Endothelial cell of umbilical vein (primary cell): ENCODE measurements around the gene SLAIN2. TPM values are rescaled to one million over a fixed set of nuclear protein-coding genes. Genes with fewer than 3 reads are reported as not detected.

Experiments used
- BruUV-seq: library from RNA; stranded (reverse); fragments of 400-500 nt; replicated peaks from 2 replicates; lab custom pipeline; 2021; lab: Mats Ljungman, UMichigan
- CTCF ChIA-PET: fragments of 300-600, 350-600 bp; sonication (Branson Sonifier 250); formaldehyde crosslinking; loops from one replicate; lab custom pipeline; 2021; ENCODE audit warnings: antibody characterized with exemption, inconsistent platforms; lab: Charles Lee
- POLR2A ChIA-PET: fragments of 300-600, 350-600 bp; sonication (Branson Sonifier 250); formaldehyde crosslinking; loops from one replicate; lab custom pipeline; 2021; ENCODE audit warnings: antibody characterized with exemption, inconsistent platforms; lab: Charles Lee
- DNase-seq: peaks from one replicate; pipeline ENCODE4 v3.0.0-alpha.2; 2011; ENCODE audit warnings: low read depth, low spot score
- FAIRE-seq: peaks from 2 replicates; lab custom pipeline; 2011; peaks lifted over from hg19 to GRCh38; lab: Jason Lieb, UNC
- H2AFZ ChIP-seq: 2 replicates; pipeline ENCODE4 v1.6.0; 2012; ENCODE audit warnings: low read depth, low read length, control low read depth, inconsistent platforms
- H3K27ac ChIP-seq: 2 replicates; pipeline ENCODE4 v1.5.1; 2011; ENCODE audit warnings: low read depth, mild to moderate bottlenecking, control low read depth, low read length, moderate library complexity; ENCODE audit not compliant: insufficient read depth
- H3K27me3 ChIP-seq, 2 experiments: 2 replicates each; pipeline versions ENCODE4 v1.6.0 to v1.6.1; 2011; ENCODE audit warnings: low read length in 2 of 2, mixed read lengths in 1 of 2; ENCODE audit not compliant: control insufficient read depth in 2 of 2, insufficient read depth in 2 of 2
- H3K36me3 ChIP-seq, 2 experiments: 2 replicates in 1 of 2; 3 replicates in 1 of 2; pipeline ENCODE4 v1.5.1; 2011; ENCODE audit warnings: low read length in 2 of 2, mild to moderate bottlenecking in 1 of 2, moderate library complexity in 1 of 2; ENCODE audit not compliant: control insufficient read depth in 2 of 2, insufficient read depth in 2 of 2; ENCODE audit errors: extremely low read depth in 1 of 2
- H3K4me1 ChIP-seq: 3 replicates; pipeline ENCODE4 v1.5.1; 2011; ENCODE audit warnings: mild to moderate bottlenecking, low read length; ENCODE audit not compliant: control insufficient read depth, insufficient read depth; ENCODE audit errors: extremely low read depth
- H3K4me2 ChIP-seq: 2 replicates; pipeline ENCODE4 v1.6.1; 2011; ENCODE audit warnings: low read length, control low read depth, mixed read lengths; ENCODE audit not compliant: insufficient read depth
- H3K4me3 ChIP-seq, 3 experiments: fragments of 200-600 bp in 1 of 3; sonication (generic), shearing (Covaris generic) in 1 of 3; replicated peaks in 1 of 3; 2 replicates each; pipeline ENCODE4 v1.5.1; 2011 to 2016; ENCODE audit warnings: control low read depth in 3 of 3, low read length in 3 of 3, mild to moderate bottlenecking in 2 of 3, inconsistent platforms in 1 of 3, low read depth in 1 of 3, moderate library complexity in 1 of 3; ENCODE audit not compliant: insufficient read depth in 1 of 3
- H3K79me2 ChIP-seq: 2 replicates; pipeline ENCODE4 v1.6.0; 2012; ENCODE audit warnings: low read length, inconsistent platforms; ENCODE audit not compliant: control insufficient read depth, insufficient read depth
- H3K9ac ChIP-seq: replicated peaks from 2 replicates; pipeline ENCODE3; 2011; ENCODE audit warnings: low read length, control low read depth; ENCODE audit not compliant: insufficient read depth; ENCODE audit errors: extremely low read depth
- H3K9me1 ChIP-seq: replicated peaks from 3 replicates; pipeline ENCODE4 v1.6.0; 2011; ENCODE audit warnings: mild to moderate bottlenecking, low read length; ENCODE audit not compliant: control insufficient read depth, insufficient read depth; ENCODE audit errors: extremely low read depth
- H3K9me3 ChIP-seq: replicated peaks from 2 replicates; pipeline ENCODE4 v1.5.1; 2012; ENCODE audit warnings: low read length, inconsistent platforms; ENCODE audit not compliant: control insufficient read depth, insufficient read depth
- H4K20me1 ChIP-seq: replicated peaks from 2 replicates; pipeline ENCODE3; 2011; ENCODE audit warnings: mild to moderate bottlenecking, low read length; ENCODE audit not compliant: control insufficient read depth, insufficient read depth; ENCODE audit errors: extremely low read depth
- CTCF ChIP-seq, 2 donors: IDR thresholded peaks; 1 replicate in 1 of 2; 2 replicates in 1 of 2; pipeline ENCODE4 v1.5.1; 2011; ENCODE audit warnings: low read length in 2 of 2, mild to moderate bottlenecking in 2 of 2, moderate library complexity in 2 of 2, control low read depth in 1 of 2, inconsistent platforms in 1 of 2, low read depth in 1 of 2; ENCODE audit not compliant: insufficient read depth in 1 of 2; ENCODE audit errors: extremely low read depth in 1 of 2
- EZH2 ChIP-seq: IDR thresholded peaks from 2 replicates; pipeline ENCODE4 v1.6.1; 2012; ENCODE audit warnings: borderline replicate concordance, low read depth, mild to moderate bottlenecking, moderate library complexity, low read length, inconsistent platforms; ENCODE audit not compliant: severe bottlenecking
- FOS ChIP-seq: IDR thresholded peaks from 2 replicates; pipeline ENCODE4 v1.6.1; 2011; ENCODE audit warnings: mild to moderate bottlenecking, low read length, moderate library complexity, borderline replicate concordance; ENCODE audit not compliant: insufficient read depth
- GATA2 ChIP-seq: IDR thresholded peaks from 2 replicates; pipeline ENCODE4 v1.7.0; 2011; ENCODE audit warnings: low read depth, mild to moderate bottlenecking, moderate library complexity, mixed read lengths, low read length; ENCODE audit not compliant: insufficient read length, insufficient read depth
- JUN ChIP-seq: IDR thresholded peaks from 2 replicates; pipeline ENCODE4 v1.6.1; 2011; ENCODE audit warnings: borderline replicate concordance, low read depth; ENCODE audit not compliant: insufficient read length, insufficient read depth
- MAX ChIP-seq: IDR thresholded peaks from 2 replicates; pipeline ENCODE4 v1.6.1; 2011; ENCODE audit not compliant: insufficient read depth, insufficient read length
- MYC ChIP-seq: IDR thresholded peaks from one replicate; pipeline ENCODE4 v1.6.1; 2011; ENCODE audit warnings: mild to moderate bottlenecking, low read depth, low read length
- POLR2A ChIP-seq: IDR thresholded peaks from 2 replicates; pipeline ENCODE4 v1.6.1; 2012; ENCODE audit warnings: low read depth, mild to moderate bottlenecking, control low read depth, low read length
- POLR2AphosphoS5 ChIP-seq: IDR thresholded peaks from 2 replicates; pipeline ENCODE4 v1.6.1; 2012; ENCODE audit warnings: low read depth, mild to moderate bottlenecking, control low read depth, low read length, moderate library complexity; ENCODE audit not compliant: insufficient read depth
- dilution Hi-C: fragments of 300-500 bp; cut with MboI; formaldehyde crosslinking; loops from one replicate; pipeline ENCODE4 v1.15.0; 2019; ENCODE audit warnings: low sequenced_read_pairs; ENCODE audit not compliant: extremely low pct_ligation_motif_present
- intact Hi-C: fragments of 100-400 bp; cut with micrococcal nuclease; formaldehyde crosslinking; loops from one replicate; pipeline ENCODE4 v1.10.0; 2022
- polyA plus RNA-seq, 4 experiments: library from polyadenylated mRNA; depleted of rRNA in 3 of 4; stranded (reverse) in 3 of 4; unstranded in 1 of 4; fragments of >200 nt; gene quantifications; 2 replicates each; pipeline versions ENCODE4 v1.2.1 to v1.2.3, GENCODE V29; 2011 to 2012; ENCODE audit warnings: missing spikeins in 1 of 4
- total RNA-seq: library from RNA; stranded (reverse); gene quantifications from 2 replicates; pipeline ENCODE4 v1.2.3, GENCODE V29; 2021

Gene SLAIN2
- total and polyA plus RNA-seq, 2 donors (not counting 3 experiments of a cell fraction or from before 2014, with no cell fraction given): 27.4 to 49.5 TPM

GRCh38 chr4:48324281-48324680 is 17.0 kb upstream of the SLAIN2 start:
- no peak for DNase-seq
- Histone ChIP-seq H2AFZ (no peak overlapping the region), H3K9ac (no peak overlapping the region), H3K4me2 (no peak overlapping the region), H3K9me1 (no peaks in the 10 kb centered on the region), H4K20me1 (no peaks in the 10 kb centered on the region), H3K79me2 (no peaks in the 10 kb centered on the region), H3K9me3 (no peaks in the 10 kb centered on the region), H3K27ac (no peak overlapping the region), H3K4me1 (peaks cover 3% of the 10 kb centered on the region), H3K4me3 (no peak overlapping the region), H3K36me3 (no peaks in the 10 kb centered on the region), H3K27me3 (no peaks in the 10 kb centered on the region)
- POLR2A ChIA-PET: no interaction called here
- CTCF ChIA-PET: no interaction called here
- TF ChIP-seq FOS (no peak), MAX (no peak), GATA2 (no peak), POLR2AphosphoS5 (no peak), POLR2A (no peak), EZH2 (no peak), MYC (no peak), JUN (no peak), CTCF (IDR thresholded peaks at IDR 0.05; ENCODE audit: extremely low read depth in 1 of 2, insufficient read depth in 1 of 2, low read depth in 1 of 2, low read length in 2 of 2) (no peak)
- BruUV-seq: no TSS peak
- intact Hi-C loops (no loop called here), dilution Hi-C loops (no loop called here)
- FAIRE-seq: no peak
